LNCAP (cell line): Measurements from ENCODE around the gene ZP1.

Experiments used
- TF ChIP-seq, protein P1 (sequence below): fragments of 450-650 bp; IDR thresholded peaks from 2 replicates; pipeline ENCODE4 v1.5.1; 2017; ENCODE audit warnings: mild to moderate bottlenecking

The ZP1 gene

DNA sequence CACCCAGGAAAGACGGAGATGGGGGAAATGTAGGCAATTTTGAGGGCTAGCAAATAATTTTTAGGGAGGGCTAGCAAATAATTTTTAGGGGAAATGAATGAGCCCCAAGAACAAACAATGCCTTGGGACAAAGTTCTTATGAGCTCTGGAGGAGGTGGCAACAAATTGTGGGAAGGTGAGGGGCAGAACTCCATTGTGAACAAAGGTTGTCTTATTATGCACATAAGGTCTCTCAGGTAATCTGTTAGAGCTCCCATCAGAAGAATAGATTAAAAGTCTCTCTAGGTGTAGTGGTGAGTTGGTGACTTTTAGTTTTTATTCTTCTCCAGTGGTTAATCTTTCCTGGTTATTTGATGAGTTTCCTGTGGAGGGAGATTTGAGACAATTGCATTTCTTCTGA is 41.5 kb downstream of the ZP1 start:
- TF ChIP-seq, protein P1, sequence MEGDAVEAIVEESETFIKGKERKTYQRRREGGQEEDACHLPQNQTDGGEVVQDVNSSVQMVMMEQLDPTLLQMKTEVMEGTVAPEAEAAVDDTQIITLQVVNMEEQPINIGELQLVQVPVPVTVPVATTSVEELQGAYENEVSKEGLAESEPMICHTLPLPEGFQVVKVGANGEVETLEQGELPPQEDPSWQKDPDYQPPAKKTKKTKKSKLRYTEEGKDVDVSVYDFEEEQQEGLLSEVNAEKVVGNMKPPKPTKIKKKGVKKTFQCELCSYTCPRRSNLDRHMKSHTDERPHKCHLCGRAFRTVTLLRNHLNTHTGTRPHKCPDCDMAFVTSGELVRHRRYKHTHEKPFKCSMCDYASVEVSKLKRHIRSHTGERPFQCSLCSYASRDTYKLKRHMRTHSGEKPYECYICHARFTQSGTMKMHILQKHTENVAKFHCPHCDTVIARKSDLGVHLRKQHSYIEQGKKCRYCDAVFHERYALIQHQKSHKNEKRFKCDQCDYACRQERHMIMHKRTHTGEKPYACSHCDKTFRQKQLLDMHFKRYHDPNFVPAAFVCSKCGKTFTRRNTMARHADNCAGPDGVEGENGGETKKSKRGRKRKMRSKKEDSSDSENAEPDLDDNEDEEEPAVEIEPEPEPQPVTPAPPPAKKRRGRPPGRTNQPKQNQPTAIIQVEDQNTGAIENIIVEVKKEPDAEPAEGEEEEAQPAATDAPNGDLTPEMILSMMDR = no peak

DNA sequence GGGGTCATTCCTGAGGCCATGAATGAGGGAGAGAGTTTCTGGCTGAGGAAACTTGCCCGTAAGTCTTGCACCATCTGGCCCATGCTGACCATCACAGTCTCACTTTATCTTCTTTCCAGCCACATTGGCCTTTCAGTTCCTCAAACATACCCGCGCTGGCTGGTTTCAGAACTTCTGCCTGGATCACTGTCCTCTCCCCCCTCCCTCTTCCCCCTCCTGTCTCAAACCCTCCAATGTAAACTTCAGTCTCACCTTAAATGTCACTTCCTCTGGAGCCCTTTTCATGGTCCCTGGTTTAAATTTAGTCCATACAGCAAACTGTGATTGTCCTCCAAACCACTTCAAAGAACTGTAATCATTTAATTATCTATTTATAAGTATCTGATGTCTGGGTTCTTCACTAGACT is 42.9 kb downstream of the ZP1 start:
- TF ChIP-seq, protein P1 = no peak

DNA sequence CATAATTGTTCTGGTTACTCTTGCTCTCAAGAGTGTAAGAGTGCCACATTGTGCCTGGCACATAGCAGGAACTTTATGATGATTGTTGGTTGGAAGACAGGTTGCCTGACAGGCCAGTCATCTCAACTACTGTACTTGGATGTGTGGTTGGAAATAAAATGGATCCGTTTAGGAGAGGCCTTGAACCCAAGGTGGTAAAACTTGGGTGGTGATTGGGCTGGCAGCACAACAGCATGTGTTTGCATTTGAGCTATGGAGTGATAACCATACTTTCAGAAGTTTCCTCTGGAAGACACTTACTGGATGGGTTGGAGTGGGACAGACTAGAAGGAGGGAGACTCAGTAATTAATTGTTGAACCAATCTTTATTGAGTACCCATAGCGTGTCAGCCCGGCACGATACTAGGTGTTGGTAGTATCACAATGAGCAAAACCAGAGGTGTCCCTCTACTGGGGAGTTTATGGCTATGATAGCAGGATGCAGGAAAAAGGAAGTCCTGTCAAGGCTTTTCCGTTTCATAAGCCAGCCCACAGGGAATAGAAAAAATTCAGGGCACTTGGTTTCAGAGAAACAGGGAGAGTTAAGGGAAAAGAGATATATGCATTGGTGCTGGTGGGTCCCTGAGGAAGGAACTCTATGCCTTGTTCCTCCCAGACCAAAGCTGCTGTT is 43.5 kb downstream of the ZP1 start:
- TF ChIP-seq, protein P1 = no peak

DNA sequence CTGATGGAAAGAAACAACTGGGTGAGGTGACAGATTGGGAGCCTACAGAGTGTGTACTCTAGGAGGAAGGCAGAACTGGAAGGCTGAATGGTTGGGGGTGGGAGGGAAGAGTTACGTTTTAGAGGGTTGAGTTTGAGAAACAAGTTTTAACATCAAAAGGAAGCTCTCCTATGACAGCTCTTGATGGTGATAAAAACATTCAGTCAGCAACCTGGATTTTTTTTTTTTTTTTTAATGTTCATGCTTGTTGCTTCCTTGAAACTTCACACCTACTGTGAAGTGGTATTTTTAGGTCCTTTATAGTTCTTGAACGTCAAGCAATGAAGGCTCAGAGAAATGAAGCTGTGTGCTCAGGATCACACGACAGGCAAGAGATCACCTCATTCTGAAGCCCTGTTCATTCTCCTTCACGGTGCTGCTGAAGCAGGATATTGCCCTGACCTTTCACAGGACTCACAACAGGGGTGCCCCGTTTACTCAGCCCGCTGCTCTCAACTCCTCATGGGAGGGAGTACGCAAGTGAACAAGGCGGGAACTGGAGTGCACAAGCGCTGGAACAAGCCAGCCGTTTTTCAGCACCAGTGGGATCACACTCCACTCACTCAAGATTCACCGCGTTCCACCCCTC is 45.0 kb downstream of the ZP1 start:
- TF ChIP-seq, protein P1 = no peak

DNA sequence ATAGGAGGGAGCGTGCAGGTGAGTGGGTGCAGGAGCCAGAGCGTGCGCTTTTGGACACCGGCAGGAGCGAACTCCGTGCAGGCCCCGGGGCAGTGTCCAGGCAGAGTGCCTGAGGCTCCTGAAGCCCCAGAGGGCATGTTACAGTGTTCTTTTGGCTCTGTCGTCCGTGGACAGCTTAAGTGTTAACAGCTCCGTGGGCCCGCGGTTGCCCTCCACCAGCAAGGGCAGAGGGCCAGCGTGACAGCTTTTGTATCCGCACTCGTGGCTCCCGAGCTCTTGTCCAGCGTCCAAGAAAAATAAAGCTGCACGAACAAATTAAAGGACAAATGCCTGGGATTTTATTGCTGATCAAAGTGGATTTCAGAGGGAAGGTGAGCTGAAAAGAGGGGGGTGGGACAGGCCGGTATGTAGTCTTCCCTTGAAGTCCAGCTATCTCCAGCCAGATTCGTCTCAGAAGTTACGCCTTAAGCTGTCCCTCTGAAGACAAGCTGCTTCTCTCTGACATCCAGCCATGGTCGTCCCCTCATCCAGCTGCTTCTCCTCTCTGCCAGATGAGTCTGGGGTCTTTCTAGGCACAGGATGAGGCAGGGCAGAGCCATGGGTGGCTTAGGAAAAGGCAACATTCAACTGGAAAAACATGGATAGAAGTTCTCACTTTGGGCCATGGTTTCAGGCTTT is 45.6 kb downstream of the ZP1 start:
- TF ChIP-seq, protein P1 = no peak

DNA sequence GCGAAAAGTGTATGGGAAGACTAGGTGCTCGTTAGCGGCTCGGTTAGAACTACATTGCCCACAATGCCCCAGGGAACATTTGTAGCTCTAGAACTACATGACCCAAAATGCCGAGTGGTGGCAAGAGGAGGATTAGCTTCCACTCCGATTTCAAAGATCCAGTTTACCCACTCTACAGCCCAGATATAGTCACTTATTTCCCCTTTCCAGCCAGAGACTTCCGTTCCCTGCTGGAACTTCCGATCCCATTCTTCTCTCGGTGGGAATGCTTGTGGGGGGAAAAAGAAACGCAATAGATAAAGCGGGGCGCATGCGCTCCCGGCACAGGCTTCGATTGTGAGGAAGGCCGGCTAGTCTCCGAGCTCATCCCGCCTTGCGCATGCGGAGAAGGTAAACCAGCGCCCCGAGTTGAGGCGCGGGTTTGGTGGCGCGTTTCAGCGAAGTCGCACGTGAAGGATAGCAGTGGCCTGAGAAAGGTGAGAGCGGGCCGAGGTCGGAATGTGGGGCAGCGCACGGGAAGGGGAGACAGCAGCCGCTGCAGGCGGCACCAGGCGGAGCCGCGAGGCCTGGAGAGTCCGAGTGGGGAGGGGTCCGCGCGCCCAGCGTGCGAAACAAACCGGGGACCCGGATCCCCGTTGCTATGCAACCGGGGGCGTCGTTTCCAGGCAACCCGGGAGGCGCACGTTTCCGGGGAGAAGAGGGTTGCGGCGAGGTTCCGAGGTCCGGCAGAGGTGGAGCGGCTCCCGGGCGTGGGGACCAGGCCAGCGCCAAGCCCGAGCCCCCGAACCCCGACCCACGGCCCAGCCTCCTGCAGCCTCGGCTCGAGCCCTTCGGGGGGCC is 46.7 kb downstream of the ZP1 start, which contains the start of gene TMEM109:
Gene TMEM109, plus strand, starts transcription at position 366 of the 840 bp plus-strand sequence. CDS start 5,536 bp downstream, outside the sequence.
- TF ChIP-seq, protein P1 = no peak

DNA sequence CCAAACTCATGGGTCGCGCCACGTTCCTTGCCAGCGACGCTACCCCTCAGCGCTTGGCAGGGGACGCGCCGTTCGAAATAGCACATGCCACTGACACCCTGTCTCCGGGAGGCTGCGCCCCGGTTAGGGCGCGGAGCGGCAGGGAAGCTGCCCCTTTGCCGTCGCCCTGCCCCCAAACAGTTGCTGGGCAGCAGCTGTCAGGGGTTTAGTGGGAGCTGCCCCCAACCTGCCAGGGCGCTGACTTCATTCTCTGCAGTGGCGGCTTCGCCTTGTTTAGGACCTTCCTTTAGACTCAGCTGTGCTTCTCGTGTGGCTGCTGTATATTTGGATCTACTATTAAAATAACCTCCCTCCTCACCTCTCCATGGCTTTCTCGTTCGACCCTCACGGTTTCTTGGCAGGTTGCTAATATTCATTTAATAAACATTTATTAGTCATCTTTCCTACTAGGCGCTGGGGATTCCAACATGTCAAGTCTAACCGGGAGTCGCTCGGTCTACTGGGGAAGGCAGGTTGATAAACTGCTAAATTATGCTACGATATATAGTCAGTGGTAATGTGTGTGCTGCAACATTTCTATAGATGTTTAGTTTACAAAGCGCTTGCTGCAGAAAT is 47.4 kb downstream of the ZP1 start:
- TF ChIP-seq, protein P1 = no peak
